ENCODE data around the gene EGR2.

The EGR2 gene
- 23.6 reads per million, percentile 50 among the genes with 10 or more reads in this experiment for total RNA-seq

- DNase-seq: peak; percentile 93
Observed at GRCh38 chr10:62816331-62817120, at the start of gene EGR2. EGR2 (minus strand) TSS chr10:62816366; CDS start chr10:62816029, 337 bp downstream.

- DNase-seq: no peak
Observed at GRCh38 chr10:62862447-62862846, 46.3 kb upstream of the EGR2 start.

GRCh38 chr10:62861507-62861906, 45.3 kb upstream of the EGR2 start:
- DNase-seq: no peak

- DNase-seq: no peak
Observed at GRCh38 chr10:62860946-62861345, 44.8 kb upstream of the EGR2 start.

- no peak for DNase-seq
Observed at GRCh38 chr10:62858364-62858763, 42.2 kb upstream of the EGR2 start.

GRCh38 chr10:62856021-62856420, 39.9 kb upstream of the EGR2 start:
- no peak for DNase-seq

- no peak for DNase-seq
Observed at GRCh38 chr10:62853710-62854109, 37.5 kb upstream of the EGR2 start.

GRCh38 chr10:62852961-62853702, 37.0 kb upstream of the EGR2 start:
- no peak for DNase-seq

GRCh38 chr10:62851442-62851841, 35.3 kb upstream of the EGR2 start:
- no peak for DNase-seq

GRCh38 chr10:62850646-62851045, 34.5 kb upstream of the EGR2 start:
- DNase-seq: no peak

GRCh38 chr10:62847433-62847832, 31.3 kb upstream of the EGR2 start:
- no peak for DNase-seq

- DNase-seq: no peak
Observed at GRCh38 chr10:62844280-62845011, 28.3 kb upstream of the EGR2 start.

- DNase-seq: no peak
Observed at GRCh38 chr10:62843600-62843999, 27.4 kb upstream of the EGR2 start.

- DNase-seq: no peak
Observed at GRCh38 chr10:62842983-62843382, 26.8 kb upstream of the EGR2 start.

- DNase-seq: no peak
Observed at GRCh38 chr10:62839590-62839989, 23.4 kb upstream of the EGR2 start.

GRCh38 chr10:62831346-62831745, 15.2 kb upstream of the EGR2 start:
- no peak for DNase-seq

GRCh38 chr10:62830679-62831078, 14.5 kb upstream of the EGR2 start:
- DNase-seq: no peak

GRCh38 chr10:62829622-62830021, 13.5 kb upstream of the EGR2 start:
- DNase-seq: no peak

GRCh38 chr10:62826273-62826672, 10.1 kb upstream of the EGR2 start:
- DNase-seq: no peak

- no peak for DNase-seq
Observed at GRCh38 chr10:62820586-62820985, 4.4 kb upstream of the EGR2 start.

GRCh38 chr10:62819141-62819920, 3.2 kb upstream of the EGR2 start:
- no peak for DNase-seq

- peak; percentile 12 for DNase-seq
Observed at GRCh38 chr10:62818426-62819011, 2.4 kb upstream of the EGR2 start.
